GM18867 (cell line): ENCODE measurements around the gene ADAD2.

ENCODE experiments used
- ATAC-seq: cut with Tn5 transposase; IDR thresholded peaks from one replicate; pipeline ENCODE4 v1.9.1; 2021; ENCODE audit warnings: mild to moderate bottlenecking, moderate library complexity; ENCODE audit not compliant: unreplicated experiment

Gene ADAD2

GRCh38 chr16:84190731-84191388 lies at the start of gene ADAD2:
TSS of gene ADAD2 (plus strand) at chr16:84191157. CDS start at chr16:84191231, 74 bp downstream.
- no peak for ATAC-seq

DNA sequence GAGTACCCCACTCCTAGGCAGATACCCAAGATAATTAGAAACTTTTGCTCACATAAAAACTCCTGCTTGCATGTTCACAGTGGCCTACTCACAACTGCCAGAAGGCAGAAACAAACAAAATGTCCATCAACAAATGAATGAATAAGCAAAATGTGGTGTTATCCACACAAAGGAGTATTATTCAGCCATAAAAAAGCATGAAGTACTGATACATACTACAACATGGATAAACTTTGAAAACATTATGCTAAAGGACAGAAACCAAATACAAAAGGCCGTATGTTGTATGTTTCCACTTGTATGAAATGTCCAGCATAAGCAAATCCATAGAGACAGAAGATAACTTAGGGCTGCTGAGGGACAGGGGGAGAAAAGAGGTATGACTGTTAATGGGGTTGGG lies 47.9 kb upstream of the ADAD2 start:
- no peak for ATAC-seq

GRCh38 chr16:84143784-84144199 lies 47.2 kb upstream of the ADAD2 start:
- no peak for ATAC-seq

DNA sequence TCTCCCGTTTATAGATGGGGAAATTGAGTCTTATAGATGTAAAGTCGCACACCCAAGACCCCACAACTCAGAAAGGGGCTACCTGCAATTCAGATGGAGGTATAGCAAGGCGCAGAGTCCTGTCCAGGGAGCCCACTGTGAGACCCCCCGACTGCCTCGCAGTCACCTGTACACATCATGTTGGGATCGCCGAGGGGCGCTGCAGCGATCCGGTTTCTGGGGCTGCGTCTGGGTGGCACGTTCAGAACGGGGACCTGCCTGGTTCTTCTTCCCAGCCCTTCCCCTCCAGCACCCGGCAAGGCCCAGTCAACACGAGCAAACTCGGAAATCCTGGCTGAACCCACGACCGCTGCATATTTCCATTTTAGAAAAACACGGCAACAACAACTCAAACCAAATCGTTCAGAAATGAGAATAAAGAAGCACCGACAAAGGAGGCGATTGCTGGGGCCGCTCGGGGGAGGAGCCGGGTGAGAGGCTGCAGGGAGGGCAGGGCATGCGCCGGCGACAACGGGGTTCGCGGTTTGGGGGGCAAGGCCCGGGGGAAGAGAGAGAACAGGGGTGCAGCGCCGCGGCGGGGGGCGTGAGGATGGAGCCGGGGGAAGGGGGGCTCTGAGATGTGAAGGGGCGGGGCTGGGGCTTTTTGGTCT lies 46.6 kb upstream of the ADAD2 start:
- ATAC-seq: peak; percentile 27

DNA sequence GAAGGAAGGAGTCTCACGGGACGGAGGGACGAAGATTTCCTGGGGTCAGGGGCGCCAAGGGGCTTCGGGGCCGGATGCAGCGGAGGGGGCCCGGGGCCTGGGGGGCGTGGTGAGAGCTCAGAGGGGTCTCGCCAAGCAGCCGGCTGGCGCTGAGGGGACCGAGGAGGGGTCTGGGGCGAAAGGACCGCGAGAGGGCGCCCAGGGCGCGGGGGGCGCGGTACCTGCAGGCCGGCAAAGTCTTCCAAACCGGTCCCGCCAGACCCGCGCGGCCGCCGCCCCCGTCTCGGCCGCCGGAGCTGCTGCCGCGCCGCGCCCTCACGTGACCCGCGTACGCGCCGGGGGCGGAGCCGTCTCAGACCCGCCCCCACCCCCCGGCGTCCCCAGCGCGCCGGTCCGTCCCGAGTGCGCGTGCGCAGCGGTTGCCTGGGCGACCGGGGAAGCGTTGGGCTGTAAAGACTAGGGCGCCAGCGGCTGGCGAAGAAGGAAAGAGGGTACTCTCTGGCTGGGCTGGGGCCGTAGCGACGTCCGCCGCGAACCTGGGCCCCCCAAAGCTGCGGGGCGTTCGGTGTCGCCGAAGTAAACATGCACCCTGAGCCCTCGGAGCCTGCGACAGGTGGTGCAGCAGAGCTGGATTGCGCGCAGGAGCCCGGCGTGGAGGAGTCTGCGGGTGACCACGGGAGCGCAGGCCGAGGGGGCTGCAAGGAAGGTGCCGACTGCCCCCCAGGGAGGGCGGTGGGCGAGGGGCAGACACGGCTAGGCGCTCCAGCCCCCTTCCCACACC lies 45.9 kb upstream of the ADAD2 start, which contains the start of the genes DNAAF1 and HSDL1:
Gene DNAAF1 (plus strand): TSS at position 450 of the 781 bp plus-strand sequence. CDS start 133 bp downstream, at position 583.
Gene HSDL1 (minus strand): TSS at position 319 of the 781 bp plus-strand sequence. CDS start 13,856 bp downstream, outside the sequence.
- ATAC-seq: peak; percentile 90

DNA sequence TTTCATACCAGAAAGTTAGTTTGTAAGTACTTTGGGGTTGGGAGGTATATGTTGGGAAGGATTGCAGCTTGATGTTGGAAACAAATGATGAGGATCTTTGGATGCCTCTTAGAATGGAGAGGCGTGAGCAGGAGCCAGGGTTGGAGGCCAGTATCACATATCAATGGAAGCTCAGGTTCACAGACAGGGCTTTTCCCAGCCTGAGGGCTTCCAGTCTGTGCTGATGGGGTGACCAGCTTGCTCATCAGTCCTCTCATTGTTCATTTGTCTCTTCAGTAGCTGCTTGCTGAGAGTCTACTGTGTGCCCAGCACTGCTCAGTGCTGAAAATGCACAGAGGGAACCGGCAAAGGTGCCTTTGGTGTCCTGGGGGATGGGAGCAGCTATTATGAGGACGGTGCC lies 40.0 kb upstream of the ADAD2 start:
- no peak for ATAC-seq

GRCh38 chr16:84153660-84154214 lies 37.2 kb upstream of the ADAD2 start:
- ATAC-seq: no peak

DNA sequence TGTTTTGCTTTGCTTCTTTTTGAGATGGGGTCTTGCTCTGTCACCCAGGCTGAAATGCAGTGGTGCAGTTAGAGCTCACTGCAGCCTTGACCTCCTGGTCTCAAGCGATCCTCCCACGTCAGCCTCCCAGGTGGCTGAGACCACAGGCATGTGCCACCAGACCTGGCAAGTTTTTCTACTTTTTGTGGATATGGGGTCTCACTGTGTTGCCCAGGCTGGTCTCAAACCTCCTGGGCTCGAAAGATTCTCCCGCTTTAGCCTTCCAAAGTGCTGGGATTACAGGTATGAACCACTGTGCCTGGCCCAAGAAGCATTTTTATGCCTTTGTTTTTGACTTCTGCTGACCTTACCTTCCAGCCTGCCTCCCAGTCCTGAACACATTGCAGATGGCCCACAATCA lies 35.7 kb upstream of the ADAD2 start:
- ATAC-seq: no peak

- no peak for ATAC-seq
Measured at GRCh38 chr16:84155771-84156170, 35.2 kb upstream of the ADAD2 start.

DNA sequence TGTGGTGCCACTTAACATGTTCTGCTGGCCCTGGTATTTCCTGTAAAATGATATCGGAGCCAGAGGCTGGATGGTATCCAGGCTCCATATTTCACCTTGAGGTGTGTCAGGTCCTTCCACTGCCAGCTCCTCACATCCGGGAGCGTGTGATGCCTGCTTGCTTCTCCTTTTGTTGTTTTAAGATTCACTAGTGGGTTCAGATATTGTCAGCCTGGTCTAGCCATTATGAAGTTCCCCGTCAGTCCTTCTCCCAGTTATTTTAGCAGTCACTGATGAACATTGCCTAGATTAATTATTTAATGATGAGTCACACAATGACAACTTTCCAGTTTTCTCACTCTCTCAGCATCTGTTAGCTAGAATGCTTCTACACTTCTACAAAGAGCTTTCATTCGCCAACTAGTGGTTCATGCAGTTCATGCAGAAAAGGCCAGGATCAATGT lies 34.6 kb upstream of the ADAD2 start:
- ATAC-seq: no peak

- no peak for ATAC-seq
Measured at GRCh38 chr16:84159007-84159406, 31.9 kb upstream of the ADAD2 start.

DNA sequence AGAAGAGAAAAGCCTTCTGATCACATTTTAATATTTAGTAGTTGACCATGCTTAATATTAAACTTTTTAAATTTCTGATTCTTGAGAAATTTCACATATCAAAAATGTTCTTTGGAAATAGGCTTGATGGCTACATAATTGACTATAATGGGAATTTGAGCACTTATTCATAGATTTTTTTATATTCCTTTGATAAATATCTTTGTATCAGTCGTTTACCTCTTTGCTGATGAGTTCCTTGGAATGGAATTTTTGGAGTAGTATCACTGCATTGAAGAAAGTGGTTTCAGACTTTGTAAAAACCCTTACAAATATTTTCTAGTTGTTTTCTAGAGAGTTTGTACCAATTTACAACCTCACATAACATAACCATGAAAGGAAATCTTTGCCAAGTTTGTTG lies 31.2 kb upstream of the ADAD2 start:
- ATAC-seq: no peak

DNA sequence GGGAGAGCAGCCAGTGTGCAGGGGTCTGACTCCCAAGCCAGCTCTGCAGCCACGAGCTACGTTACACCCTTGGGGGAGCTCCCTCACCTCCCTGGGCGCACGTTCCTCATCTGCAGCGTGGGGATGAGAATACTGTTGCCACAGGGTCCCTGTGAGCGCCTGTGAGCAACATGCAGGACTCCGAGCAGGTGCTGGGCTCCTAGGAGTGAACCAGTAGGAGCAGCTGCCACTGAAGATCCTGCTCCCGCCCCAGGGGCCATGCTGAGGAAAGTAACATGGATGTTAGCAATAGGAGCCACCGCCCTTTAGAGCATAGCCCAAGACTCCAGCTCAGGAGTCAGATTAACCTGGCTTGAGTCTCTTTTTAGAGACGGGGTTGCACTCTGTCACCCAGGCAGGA lies 29.9 kb upstream of the ADAD2 start:
- no peak for ATAC-seq

- no peak for ATAC-seq
Measured at GRCh38 chr16:84161801-84162200, 29.2 kb upstream of the ADAD2 start.

GRCh38 chr16:84165746-84166145 lies 25.2 kb upstream of the ADAD2 start:
- ATAC-seq: no peak

DNA sequence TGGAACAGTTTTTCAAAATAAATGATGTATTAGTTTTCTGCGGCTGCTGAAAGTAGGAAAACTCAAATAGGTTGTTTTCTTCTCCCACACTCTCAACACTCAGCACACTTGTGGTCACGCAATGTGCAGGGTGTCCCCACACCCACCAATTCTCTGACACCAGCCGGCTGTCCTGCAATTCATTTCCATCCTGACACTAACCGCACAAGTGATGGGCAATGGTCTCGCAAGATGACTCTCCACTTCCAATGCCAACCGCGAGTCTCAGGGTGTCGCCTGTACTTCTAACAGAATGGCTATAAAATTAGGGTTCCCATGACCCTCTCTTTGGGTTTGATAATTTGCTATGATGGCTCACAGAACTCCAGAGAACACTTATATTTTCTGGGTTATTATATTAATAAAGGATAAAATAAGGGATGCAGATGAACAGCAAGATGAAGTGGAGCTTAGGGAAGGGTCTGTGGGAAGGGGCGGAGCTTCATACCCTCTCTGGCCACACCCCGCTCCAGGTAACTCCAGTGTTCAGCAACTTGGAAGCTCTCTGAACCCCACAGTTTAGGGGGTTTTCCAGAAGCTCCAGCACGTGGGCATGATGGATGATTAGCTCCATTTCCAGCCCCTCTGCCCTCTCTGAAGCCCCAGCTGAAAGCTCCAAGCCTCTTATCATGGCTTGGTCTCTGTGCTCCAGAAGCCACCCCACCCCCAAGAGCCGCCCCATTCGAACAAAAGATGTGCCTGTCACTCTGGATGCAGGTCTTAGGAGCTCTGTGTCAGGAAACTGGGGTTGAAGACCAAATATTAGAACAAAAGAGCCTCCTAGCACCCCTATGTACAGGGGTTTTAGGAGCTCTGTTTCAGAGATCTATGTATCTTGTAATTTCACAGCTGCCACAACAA lies 23.9 kb upstream of the ADAD2 start:
- peak; percentile 44 for ATAC-seq

DNA sequence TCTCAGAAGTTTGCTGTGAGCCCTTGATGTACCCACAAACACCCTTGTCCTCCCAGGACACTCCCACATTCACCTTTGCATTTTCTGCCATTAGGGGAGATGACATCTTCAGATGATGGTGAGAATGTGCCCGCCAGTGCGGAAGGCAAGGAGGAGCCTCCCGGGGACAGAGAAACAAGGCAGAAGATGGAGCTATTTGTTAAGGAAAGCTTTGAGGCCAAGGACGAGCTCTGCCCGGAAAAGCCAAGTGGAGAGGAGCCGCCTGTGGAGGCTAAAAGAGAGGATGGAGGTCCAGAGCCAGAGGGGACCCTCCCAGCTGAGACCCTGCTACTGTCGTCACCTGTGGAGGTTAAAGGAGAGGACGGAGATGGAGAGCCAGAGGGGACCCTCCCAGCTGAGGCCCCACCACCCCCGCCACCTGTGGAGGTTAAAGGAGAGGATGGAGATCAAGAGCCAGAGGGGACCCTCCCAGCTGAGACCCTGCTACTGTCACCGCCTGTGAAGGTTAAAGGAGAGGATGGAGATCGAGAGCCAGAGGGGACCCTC lies 21.1 kb upstream of the ADAD2 start:
- ATAC-seq: no peak

DNA sequence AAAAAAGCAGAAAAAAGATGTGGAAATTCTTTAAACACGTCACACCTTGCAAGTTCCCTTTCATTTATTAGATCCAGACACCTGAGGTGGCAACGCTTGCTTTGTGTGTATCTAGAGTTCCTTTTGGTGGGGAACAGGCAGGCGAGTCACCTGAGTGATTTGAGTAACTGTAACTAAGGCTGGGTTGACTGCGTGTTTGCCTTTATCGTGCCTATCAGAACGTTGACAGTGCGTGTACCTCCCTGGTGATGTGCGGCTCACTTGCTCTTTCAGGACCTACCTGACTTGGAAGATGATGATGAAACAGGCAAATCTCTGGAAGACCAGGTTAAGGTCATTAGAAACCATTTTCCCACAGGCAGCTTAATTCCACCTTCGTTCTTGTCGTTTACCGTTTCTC lies 16.6 kb upstream of the ADAD2 start:
- no peak for ATAC-seq

DNA sequence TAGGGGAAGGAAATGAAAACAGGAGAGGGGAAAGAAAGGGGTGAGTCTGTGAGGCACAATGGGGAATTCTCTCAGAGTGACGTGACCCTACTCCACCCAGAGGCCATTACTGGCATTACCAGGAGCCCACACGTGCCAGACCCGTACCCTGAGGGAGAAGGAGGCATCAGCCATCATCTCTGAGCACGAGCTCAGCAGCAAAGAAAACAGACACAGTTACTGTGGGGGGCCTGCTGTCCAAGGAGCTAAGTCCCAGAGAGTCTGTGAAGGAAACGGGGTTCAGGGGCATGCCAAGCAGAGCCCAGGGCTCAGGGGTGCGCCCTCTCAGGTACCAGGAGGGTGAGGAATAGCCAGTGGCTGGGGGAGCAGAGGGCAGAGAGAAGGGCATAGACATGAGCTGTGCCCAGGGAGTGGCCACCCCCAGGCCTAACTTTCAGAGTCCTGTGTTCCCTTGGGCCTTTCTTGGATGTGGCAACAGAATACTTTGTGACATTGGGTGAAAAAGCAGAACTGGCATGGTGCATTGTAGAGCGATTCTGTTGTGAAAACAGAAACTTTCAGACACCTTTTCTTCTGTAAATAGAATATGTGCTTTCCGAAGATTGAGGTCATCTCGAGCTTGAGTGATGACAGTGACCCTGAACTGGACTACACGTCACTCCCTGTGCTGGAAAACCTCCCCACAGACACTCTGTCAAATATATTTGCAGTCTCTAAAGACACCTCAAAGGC lies 15.4 kb upstream of the ADAD2 start:
- peak; percentile 67 for ATAC-seq
